HG03558 (cell line): ENCODE measurements around the gene MOXD1.

ENCODE experiments used
- ATAC-seq: cut with Tn5 transposase; IDR thresholded peaks from one replicate; pipeline ENCODE4 v1.9.1; 2021; ENCODE audit warnings: moderate number of reproducible peaks; ENCODE audit not compliant: unreplicated experiment; ENCODE audit errors: extremely low read depth

MOXD1 gene

GRCh38 chr6:132251711-132252110 is 149.6 kb downstream of the MOXD1 start:
- ATAC-seq: no peak

GRCh38 chr6:132247381-132248159 is 153.7 kb downstream of the MOXD1 start:
- ATAC-seq: no peak

- no peak for ATAC-seq
Measured at GRCh38 chr6:132246632-132247270, 154.5 kb downstream of the MOXD1 start.

GRCh38 chr6:132246120-132246617 is 155.1 kb downstream of the MOXD1 start:
- no peak for ATAC-seq
